Endothelial cell of umbilical vein (primary cell): ENCODE results near the gene RHOF. TPM values are rescaled to one million over a fixed set of nuclear protein-coding genes. Genes with fewer than 3 reads are reported as not detected.

Experiments
- BruUV-seq: library from RNA; stranded (reverse); fragments of 400-500 nt; replicated peaks from 2 replicates; lab custom pipeline; 2021; lab: Mats Ljungman, UMichigan
- CTCF ChIA-PET: fragments of 300-600, 350-600 bp; sonication (Branson Sonifier 250); formaldehyde crosslinking; loops from one replicate; lab custom pipeline; 2021; ENCODE audit warnings: antibody characterized with exemption, inconsistent platforms; lab: Charles Lee
- POLR2A ChIA-PET: fragments of 300-600, 350-600 bp; sonication (Branson Sonifier 250); formaldehyde crosslinking; loops from one replicate; lab custom pipeline; 2021; ENCODE audit warnings: antibody characterized with exemption, inconsistent platforms; lab: Charles Lee
- DNase-seq: peaks from one replicate; pipeline ENCODE4 v3.0.0-alpha.2; 2011; ENCODE audit warnings: low read depth, low spot score
- FAIRE-seq: peaks from 2 replicates; lab custom pipeline; 2011; peaks lifted over from hg19 to GRCh38; lab: Jason Lieb, UNC
- H2AFZ ChIP-seq: 2 replicates; pipeline ENCODE4 v1.6.0; 2012; ENCODE audit warnings: low read depth, low read length, control low read depth, inconsistent platforms
- H3K27ac ChIP-seq: 2 replicates; pipeline ENCODE4 v1.5.1; 2011; ENCODE audit warnings: low read depth, mild to moderate bottlenecking, control low read depth, low read length, moderate library complexity; ENCODE audit not compliant: insufficient read depth
- H3K27me3 ChIP-seq, 2 experiments: 2 replicates each; pipeline versions ENCODE4 v1.6.0 to v1.6.1; 2011; ENCODE audit warnings: low read length in 2 of 2, mixed read lengths in 1 of 2; ENCODE audit not compliant: control insufficient read depth in 2 of 2, insufficient read depth in 2 of 2
- H3K36me3 ChIP-seq, 2 experiments: 2 replicates in 1 of 2; 3 replicates in 1 of 2; pipeline ENCODE4 v1.5.1; 2011; ENCODE audit warnings: low read length in 2 of 2, mild to moderate bottlenecking in 1 of 2, moderate library complexity in 1 of 2; ENCODE audit not compliant: control insufficient read depth in 2 of 2, insufficient read depth in 2 of 2; ENCODE audit errors: extremely low read depth in 1 of 2
- H3K4me1 ChIP-seq: 3 replicates; pipeline ENCODE4 v1.5.1; 2011; ENCODE audit warnings: mild to moderate bottlenecking, low read length; ENCODE audit not compliant: control insufficient read depth, insufficient read depth; ENCODE audit errors: extremely low read depth
- H3K4me2 ChIP-seq: 2 replicates; pipeline ENCODE4 v1.6.1; 2011; ENCODE audit warnings: low read length, control low read depth, mixed read lengths; ENCODE audit not compliant: insufficient read depth
- H3K4me3 ChIP-seq, 3 experiments: fragments of 200-600 bp in 1 of 3; sonication (generic), shearing (Covaris generic) in 1 of 3; replicated peaks in 1 of 3; 2 replicates each; pipeline ENCODE4 v1.5.1; 2011 to 2016; ENCODE audit warnings: control low read depth in 3 of 3, low read length in 3 of 3, mild to moderate bottlenecking in 2 of 3, inconsistent platforms in 1 of 3, low read depth in 1 of 3, moderate library complexity in 1 of 3; ENCODE audit not compliant: insufficient read depth in 1 of 3
- H3K79me2 ChIP-seq: 2 replicates; pipeline ENCODE4 v1.6.0; 2012; ENCODE audit warnings: low read length, inconsistent platforms; ENCODE audit not compliant: control insufficient read depth, insufficient read depth
- H3K9ac ChIP-seq: replicated peaks from 2 replicates; pipeline ENCODE3; 2011; ENCODE audit warnings: low read length, control low read depth; ENCODE audit not compliant: insufficient read depth; ENCODE audit errors: extremely low read depth
- H3K9me1 ChIP-seq: replicated peaks from 3 replicates; pipeline ENCODE4 v1.6.0; 2011; ENCODE audit warnings: mild to moderate bottlenecking, low read length; ENCODE audit not compliant: control insufficient read depth, insufficient read depth; ENCODE audit errors: extremely low read depth
- H3K9me3 ChIP-seq: replicated peaks from 2 replicates; pipeline ENCODE4 v1.5.1; 2012; ENCODE audit warnings: low read length, inconsistent platforms; ENCODE audit not compliant: control insufficient read depth, insufficient read depth
- H4K20me1 ChIP-seq: replicated peaks from 2 replicates; pipeline ENCODE3; 2011; ENCODE audit warnings: mild to moderate bottlenecking, low read length; ENCODE audit not compliant: control insufficient read depth, insufficient read depth; ENCODE audit errors: extremely low read depth
- FOS ChIP-seq: IDR thresholded peaks from 2 replicates; pipeline ENCODE4 v1.6.1; 2011; ENCODE audit warnings: mild to moderate bottlenecking, low read length, moderate library complexity, borderline replicate concordance; ENCODE audit not compliant: insufficient read depth
- MAX ChIP-seq: IDR thresholded peaks from 2 replicates; pipeline ENCODE4 v1.6.1; 2011; ENCODE audit not compliant: insufficient read depth, insufficient read length
- MYC ChIP-seq: IDR thresholded peaks from one replicate; pipeline ENCODE4 v1.6.1; 2011; ENCODE audit warnings: mild to moderate bottlenecking, low read depth, low read length
- POLR2A ChIP-seq: IDR thresholded peaks from 2 replicates; pipeline ENCODE4 v1.6.1; 2012; ENCODE audit warnings: low read depth, mild to moderate bottlenecking, control low read depth, low read length
- POLR2AphosphoS5 ChIP-seq: IDR thresholded peaks from 2 replicates; pipeline ENCODE4 v1.6.1; 2012; ENCODE audit warnings: low read depth, mild to moderate bottlenecking, control low read depth, low read length, moderate library complexity; ENCODE audit not compliant: insufficient read depth
- dilution Hi-C: fragments of 300-500 bp; cut with MboI; formaldehyde crosslinking; loops from one replicate; pipeline ENCODE4 v1.15.0; 2019; ENCODE audit warnings: low sequenced_read_pairs; ENCODE audit not compliant: extremely low pct_ligation_motif_present
- intact Hi-C: fragments of 100-400 bp; cut with micrococcal nuclease; formaldehyde crosslinking; loops from one replicate; pipeline ENCODE4 v1.10.0; 2022
- polyA plus RNA-seq, 4 experiments: library from polyadenylated mRNA; depleted of rRNA in 3 of 4; stranded (reverse) in 3 of 4; unstranded in 1 of 4; fragments of >200 nt; gene quantifications; 2 replicates each; pipeline versions ENCODE4 v1.2.1 to v1.2.3, GENCODE V29; 2011 to 2012; ENCODE audit warnings: missing spikeins in 1 of 4
- total RNA-seq: library from RNA; stranded (reverse); gene quantifications from 2 replicates; pipeline ENCODE4 v1.2.3, GENCODE V29; 2021

The RHOF gene
- total and polyA plus RNA-seq, 2 donors (not counting 3 experiments of a cell fraction or from before 2014, with no cell fraction given): 9.3 to 22.3 TPM

DNA sequence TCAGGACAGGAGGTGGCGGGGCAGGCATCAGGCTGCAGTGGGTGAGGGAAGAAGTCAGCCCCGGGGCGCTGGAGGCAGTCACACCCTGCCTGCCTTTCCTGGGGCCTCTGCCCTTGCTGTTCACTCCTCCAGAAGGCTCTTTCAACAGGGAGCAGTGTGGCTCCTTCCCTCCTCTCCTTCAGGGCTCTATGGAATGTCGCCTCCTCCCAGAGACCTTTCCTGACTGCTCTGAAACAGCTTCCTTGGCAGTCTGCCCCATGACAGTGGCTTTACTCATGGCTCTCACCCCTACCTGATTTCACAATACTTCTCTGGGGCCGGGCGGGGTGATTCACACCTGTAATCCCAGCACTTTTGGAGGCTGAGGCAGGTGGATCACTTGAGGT is 7.1 kb downstream of the RHOF start:
- CTCF ChIA-PET: interaction anchor here (0.6 to 1.7 kb wide), 2 partner anchors 10 to 13 kb away, joined by 3 to 6 read pairs; no protein-coding TSS in a partner anchor
- BruUV-seq: no TSS peak

DNA sequence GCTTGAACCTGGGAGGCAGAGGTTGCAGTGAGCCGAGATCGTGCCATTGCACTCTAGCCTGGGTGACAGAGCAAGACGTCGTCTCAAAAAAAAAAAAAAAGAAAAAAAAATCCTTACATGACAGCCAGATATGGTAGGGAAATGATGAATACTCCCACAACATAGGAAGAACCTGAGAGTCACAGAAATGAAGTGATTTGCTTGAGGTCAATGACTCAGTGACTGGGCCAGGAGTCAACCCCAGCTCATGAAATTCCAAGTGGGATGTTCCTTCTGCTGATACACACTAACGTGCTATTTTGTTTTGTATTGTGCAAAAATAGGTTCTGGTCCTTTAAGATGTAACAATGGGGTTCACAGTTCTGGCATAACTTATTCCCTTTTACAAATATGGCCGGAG is 9.0 kb downstream of the RHOF start:
- Histone ChIP-seq H3K9me3 (no peaks in the 10 kb centered on the region), H2AFZ (no peak overlapping the region), H3K4me2 (no peak overlapping the region), H3K27ac (peak overlapping the region; percentile 18), H3K36me3 (no peaks in the 10 kb centered on the region), H3K79me2 (no peaks in the 10 kb centered on the region), H4K20me1 (no peaks in the 10 kb centered on the region), H3K4me3 (no peak overlapping the region), H3K9ac (no peak overlapping the region), H3K4me1 (peaks cover 13% of the 10 kb centered on the region), H3K9me1 (no peaks in the 10 kb centered on the region), H3K27me3 (no peaks in the 10 kb centered on the region)
- no peak for TF ChIP-seq MYC
- TF ChIP-seq POLR2A: no peak
- TF ChIP-seq FOS: peak; percentile 70
- FAIRE-seq: peak; percentile 91
- CTCF ChIA-PET: interaction anchor here (0.8 to 10.2 kb wide), 8 partner anchors 8 to 158 kb away, joined by 3 to 173 read pairs (median 4); partner anchors contain the start of genes ORAI1 and RHOF
- dilution Hi-C loops (no loop called here), intact Hi-C loops (no loop called here)
- peak; percentile 69 for DNase-seq
- BruUV-seq: no TSS peak
- POLR2A ChIA-PET: interaction anchor here (0.6 to 0.7 kb wide), 4 partner anchors 19 to 1098 kb away, joined by 3 to 5 read pairs (median 4); partner anchors contain the start of gene MLEC

More for the DNA sequence above, 7.1 kb downstream of the RHOF start:
- peak; percentile 42 for DNase-seq
- H2AFZ ChIP-seq: no peak overlapping the region
- H3K9me3 ChIP-seq: no peaks in the 10 kb centered on the region
- H3K27me3 ChIP-seq: no peaks in the 10 kb centered on the region
- no peak overlapping the region for H3K4me3 ChIP-seq
- no peak for FAIRE-seq
- POLR2A ChIA-PET: no interaction called here
- H3K9me1 ChIP-seq: no peaks in the 10 kb centered on the region
- dilution Hi-C loops: no loop called here
- no peaks in the 10 kb centered on the region for H3K79me2 ChIP-seq
- no peaks in the 10 kb centered on the region for H4K20me1 ChIP-seq
- intact Hi-C loops: no loop called here
- peaks cover 25% of the 10 kb centered on the region for H3K4me1 ChIP-seq
- H3K9ac ChIP-seq: no peak overlapping the region
- no peaks in the 10 kb centered on the region for H3K36me3 ChIP-seq
- no peak overlapping the region for H3K4me2 ChIP-seq
- TF ChIP-seq POLR2AphosphoS5: peak; percentile 35
- TF ChIP-seq MAX: no peak
- peak; percentile 41 for TF ChIP-seq FOS
- H3K27ac ChIP-seq: no peak overlapping the region
